WERI-Rb-1 (cell line): ENCODE measurements around the gene PBX3.

Experiments
- DNase-seq: peaks from one replicate; pipeline ENCODE4 v3.0.0-alpha.2; 2020
- H3K27ac ChIP-seq: fragments of 250-450 bp; sonication (Bioruptor Pico); 2 replicates; pipeline ENCODE4 v1.5.1; 2020; ENCODE audit warnings: mild to moderate bottlenecking, moderate library complexity
- H3K27me3 ChIP-seq: fragments of 250-450 bp; sonication (Bioruptor Pico); 2 replicates; pipeline ENCODE4 v1.5.1; 2021; ENCODE audit warnings: mild to moderate bottlenecking, low read depth, moderate library complexity; ENCODE audit not compliant: insufficient read depth, severe bottlenecking
- H3K36me3 ChIP-seq: fragments of 250-450 bp; sonication (Bioruptor Pico); 2 replicates; pipeline ENCODE4 v1.5.1; 2020; ENCODE audit warnings: mild to moderate bottlenecking, moderate library complexity
- H3K4me3 ChIP-seq: 2 replicates; pipeline ENCODE4 v1.5.1; 2011; ENCODE audit warnings: low read depth, mild to moderate bottlenecking, control low read depth, low read length
- H3K9me3 ChIP-seq: fragments of 250-450 bp; sonication (Bioruptor Pico); 2 replicates; pipeline ENCODE4 v1.5.1; 2021; ENCODE audit warnings: mild to moderate bottlenecking, moderate library complexity; ENCODE audit not compliant: severe bottlenecking
- CTCF ChIP-seq: IDR thresholded peaks from 2 replicates; pipeline ENCODE4 v1.5.1; 2011; ENCODE audit warnings: low read depth, mild to moderate bottlenecking, control low read depth, inconsistent platforms, low read length

Gene PBX3

DNA sequence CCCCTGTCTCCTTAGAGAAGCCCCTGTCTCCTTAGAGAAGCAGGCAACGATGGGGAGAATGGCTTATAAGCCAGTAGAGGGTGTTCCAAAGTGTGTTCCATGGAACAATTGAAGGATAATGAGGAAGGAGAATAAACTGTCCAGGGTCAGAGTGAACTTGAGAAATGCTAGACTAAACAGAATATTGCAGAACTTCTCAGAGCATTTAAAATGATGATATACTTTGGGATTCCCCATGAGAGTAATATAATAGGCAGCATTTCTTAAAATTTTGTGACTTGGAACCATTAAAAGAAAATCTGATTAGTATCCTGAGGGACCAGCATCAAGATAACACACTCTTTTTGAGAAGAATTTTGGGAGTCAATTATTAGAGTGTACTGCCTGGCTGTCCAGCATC lies 116.8 kb downstream of the PBX3 start:
- DNase-seq: no peak
- no peaks in the 10 kb centered on the region for H3K27me3 ChIP-seq
- no peak overlapping the region for H3K4me3 ChIP-seq
- TF ChIP-seq CTCF: no peak
- H3K9me3 ChIP-seq: no peaks in the 10 kb centered on the region
- no peaks in the 10 kb centered on the region for H3K36me3 ChIP-seq
- H3K27ac ChIP-seq: no peak overlapping the region

DNA sequence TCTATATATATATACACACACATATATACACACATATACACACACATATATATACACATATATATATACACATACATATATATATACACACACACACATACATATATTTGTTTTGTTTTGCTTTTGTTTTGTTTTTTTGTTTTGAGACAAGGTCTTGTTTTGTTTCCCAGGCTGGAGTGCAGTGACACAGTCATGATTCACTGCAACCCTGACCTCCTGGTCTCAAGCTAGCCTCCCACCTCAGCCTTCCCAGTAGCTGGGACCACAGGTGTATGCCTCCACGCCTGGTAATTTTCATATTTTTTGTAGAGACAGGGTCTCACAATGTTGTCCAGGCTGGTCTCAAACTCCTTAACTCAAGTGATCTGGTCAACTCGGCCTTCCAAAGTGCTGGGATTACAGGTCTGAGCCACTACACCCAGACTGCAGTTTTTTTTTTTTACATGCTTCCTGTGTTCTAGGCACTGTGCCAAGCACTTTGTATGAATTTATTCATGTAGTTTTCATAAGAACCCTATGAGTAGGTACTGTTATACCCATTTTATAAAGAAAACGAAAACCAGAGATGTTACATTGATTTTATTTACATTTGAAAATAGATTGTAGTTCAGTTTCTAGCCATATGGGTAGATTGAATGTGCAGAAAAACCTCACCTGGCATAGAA lies 120.7 kb downstream of the PBX3 start:
- Histone ChIP-seq H3K36me3 (no peaks in the 10 kb centered on the region), H3K27ac (no peak overlapping the region), H3K27me3 (no peaks in the 10 kb centered on the region), H3K9me3 (no peaks in the 10 kb centered on the region), H3K4me3 (no peak overlapping the region)
- DNase-seq: no peak
- TF ChIP-seq CTCF: no peak

DNA sequence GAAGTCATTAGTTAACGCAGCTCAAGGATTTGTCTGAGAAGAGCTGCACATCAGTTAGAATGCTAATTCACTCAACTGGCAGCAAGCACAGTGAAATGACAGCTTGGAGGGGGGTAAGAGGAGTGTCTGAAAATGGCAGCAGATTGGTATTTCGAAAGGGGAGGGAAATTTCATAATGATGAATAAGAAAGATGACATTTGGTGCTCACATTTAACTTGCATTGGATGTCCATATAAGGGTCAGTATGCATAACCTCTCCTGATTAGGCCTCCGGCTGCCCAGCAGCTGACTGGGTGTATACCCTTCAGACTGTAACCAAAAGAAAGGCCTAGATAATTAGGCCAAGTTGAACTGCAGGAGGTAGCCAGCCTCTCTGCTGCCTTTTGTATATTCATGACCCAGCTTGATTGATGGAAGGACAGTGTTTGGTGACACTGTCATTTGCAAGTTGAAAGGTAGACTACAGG lies 131.0 kb downstream of the PBX3 start:
- DNase-seq: peak; percentile 15
- TF ChIP-seq CTCF: no peak
- H3K9me3 ChIP-seq: no peaks in the 10 kb centered on the region
- H3K27ac ChIP-seq: no peak overlapping the region
- H3K4me3 ChIP-seq: no peak overlapping the region
- H3K36me3 ChIP-seq: 0 out of 2 replicates have a peak, but pooled peaks cover 3% of the 10 kb centered on the region
- H3K27me3 ChIP-seq: no peaks in the 10 kb centered on the region

DNA sequence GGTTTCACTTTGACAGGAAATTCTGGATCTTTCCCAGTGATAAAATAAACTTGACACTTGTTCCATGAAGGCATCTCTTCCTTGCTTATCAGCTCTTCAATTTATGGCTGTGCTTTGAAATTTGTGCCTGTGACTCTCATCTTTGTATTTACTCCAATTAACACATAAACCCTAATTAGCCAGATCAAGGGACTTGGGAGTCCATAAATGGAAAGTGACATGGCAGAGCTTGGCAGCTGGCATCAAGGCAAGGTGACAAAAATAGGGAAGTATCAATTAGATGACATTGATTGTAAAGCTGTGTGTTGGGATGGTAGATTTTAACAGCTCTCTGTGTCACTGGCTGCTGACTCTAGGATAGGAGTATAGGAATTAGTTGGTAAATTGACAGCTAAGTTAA lies 133.9 kb downstream of the PBX3 start:
- H3K27ac ChIP-seq: no peak overlapping the region
- no peaks in the 10 kb centered on the region for H3K9me3 ChIP-seq
- 0 out of 2 replicates have a peak, but pooled peaks cover 3% of the 10 kb centered on the region for H3K36me3 ChIP-seq
- no peak for DNase-seq
- H3K4me3 ChIP-seq: no peak overlapping the region
- TF ChIP-seq CTCF: no peak
- no peaks in the 10 kb centered on the region for H3K27me3 ChIP-seq

DNA sequence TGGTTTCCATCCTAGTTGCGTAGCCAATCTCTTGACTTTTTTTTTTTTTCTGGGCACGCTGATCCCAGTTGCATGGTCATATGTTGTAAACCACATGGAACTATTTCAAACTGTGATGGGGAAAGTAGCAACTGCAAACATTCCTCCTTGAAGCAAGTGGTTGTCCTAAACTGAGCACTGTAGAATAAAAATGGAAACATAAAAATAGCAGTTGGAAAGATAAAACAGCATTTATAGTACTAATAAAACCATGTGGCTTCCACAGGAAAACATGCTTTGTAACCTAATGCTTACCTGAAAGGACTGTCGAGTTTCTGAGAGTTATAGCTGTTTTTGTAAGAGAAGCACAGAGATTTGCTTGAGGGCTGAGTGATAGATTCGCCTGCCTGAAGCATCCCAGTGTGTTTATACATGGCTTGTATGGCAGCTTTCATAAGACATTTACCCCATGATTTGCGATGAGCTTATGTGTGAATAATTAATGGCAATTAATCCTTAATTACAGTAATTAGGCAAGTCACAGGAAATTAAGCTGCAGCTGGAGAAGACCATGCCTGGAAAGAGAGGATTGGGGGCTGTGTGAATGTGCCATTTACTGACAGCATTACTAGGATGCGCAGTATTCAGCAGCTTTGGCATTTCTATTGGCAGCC lies 136.5 kb downstream of the PBX3 start:
- Histone ChIP-seq H3K27ac (no peak overlapping the region), H3K27me3 (no peaks in the 10 kb centered on the region), H3K36me3 (no peaks in the 10 kb centered on the region), H3K9me3 (no peaks in the 10 kb centered on the region), H3K4me3 (no peak overlapping the region)
- no peak for TF ChIP-seq CTCF
- no peak for DNase-seq
